ENCODE results near the gene SMC1B. TPM values are rescaled to one million over a fixed set of nuclear protein-coding genes. Genes with fewer than 3 reads are reported as not detected.

The SMC1B gene
- total and polyA plus RNA-seq, 4 donors = 0.02 to 0.05 TPM; not detected in 2

DNA sequence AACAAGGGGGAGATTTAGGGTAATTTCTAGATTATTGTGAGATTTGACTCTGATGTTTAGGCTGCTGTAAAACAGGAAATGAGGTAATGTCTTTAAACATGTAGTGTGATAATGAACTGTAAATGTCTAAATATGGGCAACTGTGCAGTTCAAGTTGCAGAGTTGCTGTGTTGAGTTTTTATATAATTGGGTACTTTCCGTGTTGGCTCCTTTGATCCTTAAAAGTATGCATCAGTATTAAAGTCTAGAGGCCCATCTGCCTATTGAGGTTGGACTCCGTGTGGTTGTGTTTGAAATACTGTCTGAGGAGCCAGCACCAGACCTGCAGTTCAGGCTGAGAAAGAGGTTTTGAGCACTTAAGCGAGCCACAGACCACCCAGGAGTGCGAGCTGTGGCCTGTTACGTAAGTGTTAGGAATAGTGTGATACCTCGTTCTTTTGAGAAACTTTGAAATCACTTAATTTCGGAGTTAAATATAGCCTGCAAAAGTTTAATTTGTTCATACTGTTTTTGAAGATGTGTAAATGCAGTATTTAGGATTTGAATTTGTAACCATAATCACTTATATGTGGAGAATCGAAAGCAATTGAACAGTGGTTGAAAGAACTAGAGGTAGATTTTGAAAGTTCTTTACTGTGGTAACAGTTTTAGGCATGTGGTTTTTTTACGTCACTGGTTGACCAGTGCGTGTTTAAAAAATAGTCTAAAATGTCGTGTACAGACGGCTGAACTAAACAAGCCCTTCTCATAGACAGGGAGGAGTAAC lies 94.7 kb downstream of the SMC1B start (continued):
- TF ChIP-seq, protein P1, sequence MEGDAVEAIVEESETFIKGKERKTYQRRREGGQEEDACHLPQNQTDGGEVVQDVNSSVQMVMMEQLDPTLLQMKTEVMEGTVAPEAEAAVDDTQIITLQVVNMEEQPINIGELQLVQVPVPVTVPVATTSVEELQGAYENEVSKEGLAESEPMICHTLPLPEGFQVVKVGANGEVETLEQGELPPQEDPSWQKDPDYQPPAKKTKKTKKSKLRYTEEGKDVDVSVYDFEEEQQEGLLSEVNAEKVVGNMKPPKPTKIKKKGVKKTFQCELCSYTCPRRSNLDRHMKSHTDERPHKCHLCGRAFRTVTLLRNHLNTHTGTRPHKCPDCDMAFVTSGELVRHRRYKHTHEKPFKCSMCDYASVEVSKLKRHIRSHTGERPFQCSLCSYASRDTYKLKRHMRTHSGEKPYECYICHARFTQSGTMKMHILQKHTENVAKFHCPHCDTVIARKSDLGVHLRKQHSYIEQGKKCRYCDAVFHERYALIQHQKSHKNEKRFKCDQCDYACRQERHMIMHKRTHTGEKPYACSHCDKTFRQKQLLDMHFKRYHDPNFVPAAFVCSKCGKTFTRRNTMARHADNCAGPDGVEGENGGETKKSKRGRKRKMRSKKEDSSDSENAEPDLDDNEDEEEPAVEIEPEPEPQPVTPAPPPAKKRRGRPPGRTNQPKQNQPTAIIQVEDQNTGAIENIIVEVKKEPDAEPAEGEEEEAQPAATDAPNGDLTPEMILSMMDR (IDR thresholded peaks at IDR 0.05; ENCODE audit: low read depth, low read length, missing input control) = no peak
- TF ChIP-seq EGR1 (IDR thresholded peaks at IDR 0.05; ENCODE audit: low read depth in 2 of 2) = no peak
- no peak for TF ChIP-seq RAD21 (IDR thresholded peaks at IDR 0.05)
- TF ChIP-seq NR2F2 (IDR thresholded peaks at IDR 0.05) = no peak

DNA sequence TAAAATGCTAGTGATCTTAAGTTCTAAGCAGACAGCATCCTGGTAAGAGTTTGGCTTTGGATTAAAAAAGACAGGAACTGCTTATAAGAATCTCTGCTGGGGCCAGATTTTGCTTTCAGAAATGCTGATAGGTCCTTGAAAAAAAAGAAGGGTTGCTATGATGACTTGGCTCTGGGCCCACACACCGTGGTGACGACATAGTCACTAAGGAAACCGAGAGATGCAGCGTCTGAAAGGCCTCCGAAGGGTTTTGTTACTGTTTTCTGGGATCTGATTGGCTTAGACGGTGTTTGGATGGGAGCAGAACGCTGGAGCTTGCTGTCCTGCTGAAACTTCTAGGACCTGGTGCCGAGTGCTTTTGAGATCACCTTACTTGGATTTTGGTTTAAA lies 95.2 kb downstream of the SMC1B start:
- DNase-seq (ENCODE audit: low spot score) = peak; percentile 43
- peaks cover 0 to 3% (median 0%) of the 10 kb centered on the region in 4 donors for H3K36me3 ChIP-seq (ENCODE audit: control insufficient read depth in 4 of 4, insufficient read depth in 3 of 4, low read depth in 1 of 4, low read length in 3 of 4)
- no peaks in the 10 kb centered on the region for H3K9me3 ChIP-seq (ENCODE audit: control insufficient read depth in 4 of 4, low read length in 3 of 4)
- peaks cover 0 to 18% (median 5%) of the 10 kb centered on the region in 4 donors for H3K4me1 ChIP-seq (ENCODE audit: control insufficient read depth in 4 of 4, insufficient read depth in 4 of 4, low read length in 3 of 4)
- 47% methylated on average over 8 of the region's 8 CpGs for WGBS
- no peak overlapping the region for H3K4me3 ChIP-seq (ENCODE audit: low read depth in 1 of 3, low read length in 3 of 3)
- peak overlapping the region; percentile 34 to 74 for H3K27ac ChIP-seq (ENCODE audit: low read depth in 1 of 2, low read length in 2 of 2)
- H3K9ac ChIP-seq (ENCODE audit: low read depth in 1 of 2, low read length in 2 of 2) = peak overlapping the region in 1 of 2 donors; percentile 44
- no peaks in the 10 kb centered on the region for H3K27me3 ChIP-seq (ENCODE audit: control insufficient read depth in 4 of 4, insufficient read depth in 4 of 4, low read length in 3 of 4)
- TF ChIP-seq SP1 (IDR thresholded peaks at IDR 0.05) = no peak
- no peak for TF ChIP-seq RAD21 (IDR thresholded peaks at IDR 0.05)
- no peak for TF ChIP-seq EGR1 (IDR thresholded peaks at IDR 0.05; ENCODE audit: low read depth in 2 of 2)
- TF ChIP-seq, protein P2, sequence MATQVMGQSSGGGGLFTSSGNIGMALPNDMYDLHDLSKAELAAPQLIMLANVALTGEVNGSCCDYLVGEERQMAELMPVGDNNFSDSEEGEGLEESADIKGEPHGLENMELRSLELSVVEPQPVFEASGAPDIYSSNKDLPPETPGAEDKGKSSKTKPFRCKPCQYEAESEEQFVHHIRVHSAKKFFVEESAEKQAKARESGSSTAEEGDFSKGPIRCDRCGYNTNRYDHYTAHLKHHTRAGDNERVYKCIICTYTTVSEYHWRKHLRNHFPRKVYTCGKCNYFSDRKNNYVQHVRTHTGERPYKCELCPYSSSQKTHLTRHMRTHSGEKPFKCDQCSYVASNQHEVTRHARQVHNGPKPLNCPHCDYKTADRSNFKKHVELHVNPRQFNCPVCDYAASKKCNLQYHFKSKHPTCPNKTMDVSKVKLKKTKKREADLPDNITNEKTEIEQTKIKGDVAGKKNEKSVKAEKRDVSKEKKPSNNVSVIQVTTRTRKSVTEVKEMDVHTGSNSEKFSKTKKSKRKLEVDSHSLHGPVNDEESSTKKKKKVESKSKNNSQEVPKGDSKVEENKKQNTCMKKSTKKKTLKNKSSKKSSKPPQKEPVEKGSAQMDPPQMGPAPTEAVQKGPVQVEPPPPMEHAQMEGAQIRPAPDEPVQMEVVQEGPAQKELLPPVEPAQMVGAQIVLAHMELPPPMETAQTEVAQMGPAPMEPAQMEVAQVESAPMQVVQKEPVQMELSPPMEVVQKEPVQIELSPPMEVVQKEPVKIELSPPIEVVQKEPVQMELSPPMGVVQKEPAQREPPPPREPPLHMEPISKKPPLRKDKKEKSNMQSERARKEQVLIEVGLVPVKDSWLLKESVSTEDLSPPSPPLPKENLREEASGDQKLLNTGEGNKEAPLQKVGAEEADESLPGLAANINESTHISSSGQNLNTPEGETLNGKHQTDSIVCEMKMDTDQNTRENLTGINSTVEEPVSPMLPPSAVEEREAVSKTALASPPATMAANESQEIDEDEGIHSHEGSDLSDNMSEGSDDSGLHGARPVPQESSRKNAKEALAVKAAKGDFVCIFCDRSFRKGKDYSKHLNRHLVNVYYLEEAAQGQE (IDR thresholded peaks at IDR 0.05) = no peak
- TF ChIP-seq FOXA2 (IDR thresholded peaks at IDR 0.05) = no peak
- TF ChIP-seq, protein P3, sequence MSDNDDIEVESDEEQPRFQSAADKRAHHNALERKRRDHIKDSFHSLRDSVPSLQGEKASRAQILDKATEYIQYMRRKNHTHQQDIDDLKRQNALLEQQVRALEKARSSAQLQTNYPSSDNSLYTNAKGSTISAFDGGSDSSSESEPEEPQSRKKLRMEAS (IDR thresholded peaks at IDR 0.05) = no peak
- TF ChIP-seq, protein P4, sequence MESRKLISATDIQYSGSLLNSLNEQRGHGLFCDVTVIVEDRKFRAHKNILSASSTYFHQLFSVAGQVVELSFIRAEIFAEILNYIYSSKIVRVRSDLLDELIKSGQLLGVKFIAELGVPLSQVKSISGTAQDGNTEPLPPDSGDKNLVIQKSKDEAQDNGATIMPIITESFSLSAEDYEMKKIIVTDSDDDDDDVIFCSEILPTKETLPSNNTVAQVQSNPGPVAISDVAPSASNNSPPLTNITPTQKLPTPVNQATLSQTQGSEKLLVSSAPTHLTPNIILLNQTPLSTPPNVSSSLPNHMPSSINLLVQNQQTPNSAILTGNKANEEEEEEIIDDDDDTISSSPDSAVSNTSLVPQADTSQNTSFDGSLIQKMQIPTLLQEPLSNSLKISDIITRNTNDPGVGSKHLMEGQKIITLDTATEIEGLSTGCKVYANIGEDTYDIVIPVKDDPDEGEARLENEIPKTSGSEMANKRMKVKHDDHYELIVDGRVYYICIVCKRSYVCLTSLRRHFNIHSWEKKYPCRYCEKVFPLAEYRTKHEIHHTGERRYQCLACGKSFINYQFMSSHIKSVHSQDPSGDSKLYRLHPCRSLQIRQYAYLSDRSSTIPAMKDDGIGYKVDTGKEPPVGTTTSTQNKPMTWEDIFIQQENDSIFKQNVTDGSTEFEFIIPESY (IDR thresholded peaks at IDR 0.05) = no peak
- TF ChIP-seq RXRA (IDR thresholded peaks at IDR 0.05) = no peak
- TF ChIP-seq, protein P5, sequence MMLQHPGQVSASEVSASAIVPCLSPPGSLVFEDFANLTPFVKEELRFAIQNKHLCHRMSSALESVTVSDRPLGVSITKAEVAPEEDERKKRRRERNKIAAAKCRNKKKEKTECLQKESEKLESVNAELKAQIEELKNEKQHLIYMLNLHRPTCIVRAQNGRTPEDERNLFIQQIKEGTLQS (IDR thresholded peaks at IDR 0.05) = no peak
- no peak for TF ChIP-seq GABPA (IDR thresholded peaks at IDR 0.05 in 1 of 2, conservative IDR thresholded peaks at IDR 0.05 in 1 of 2)
- no peak for TF ChIP-seq TAF1 (conservative IDR thresholded peaks at IDR 0.05)
- TF ChIP-seq YY1 (IDR thresholded peaks at IDR 0.05) = no peak
- TF ChIP-seq HNF4G (IDR thresholded peaks at IDR 0.05) = no peak
- TF ChIP-seq HNF4A (conservative IDR thresholded peaks at IDR 0.05) = no peak
- TF ChIP-seq, protein P1 (IDR thresholded peaks at IDR 0.05; ENCODE audit: low read depth, low read length, missing input control) = no peak
- no peak for TF ChIP-seq NR2F2 (IDR thresholded peaks at IDR 0.05)
